GM12873 (cell line): ENCODE results near the gene SPEG.
A peak's percentile ranks its signal among the peaks of the same experiment; 100 is the strongest.

Source experiments
- TF ChIP-seq, protein P1 (sequence below): IDR thresholded peaks from 2 replicates; pipeline ENCODE4 v1.5.1; 2012; ENCODE audit warnings: low read depth, mild to moderate bottlenecking, moderate library complexity, low read length, control low read depth; ENCODE audit not compliant: insufficient read depth; ENCODE audit errors: missing control alignments

Gene SPEG

DNA sequence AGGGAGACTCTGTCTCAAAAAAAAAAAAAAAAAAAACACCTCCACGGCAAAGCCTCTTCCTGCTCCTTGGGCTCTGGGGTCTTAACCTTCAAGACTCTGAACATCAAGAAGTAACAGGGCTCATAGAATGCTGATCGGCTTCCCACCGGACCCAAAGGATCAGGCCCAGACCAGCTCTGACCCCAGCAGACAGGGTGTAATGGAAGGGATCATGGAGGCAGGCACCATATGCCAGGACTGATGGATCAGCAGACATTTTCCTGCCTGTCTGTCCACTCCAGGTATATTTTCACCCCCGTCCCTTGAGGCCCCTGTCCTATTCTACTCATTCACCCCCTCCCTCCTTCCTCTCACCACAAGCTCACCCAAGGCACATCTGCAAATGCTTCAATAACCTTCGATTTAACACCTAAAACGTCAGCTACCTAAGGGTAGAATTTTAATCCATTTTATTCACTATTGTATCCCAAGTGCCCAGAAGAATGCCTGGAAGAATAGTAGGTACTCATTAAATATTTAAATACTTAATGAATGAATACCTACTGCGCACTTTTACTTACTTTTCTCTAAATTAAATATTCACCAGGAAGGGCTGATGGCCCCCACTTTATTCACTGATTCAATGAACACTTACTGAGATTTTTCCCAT is 4.6 kb upstream of the SPEG start:
- TF ChIP-seq, protein P1, sequence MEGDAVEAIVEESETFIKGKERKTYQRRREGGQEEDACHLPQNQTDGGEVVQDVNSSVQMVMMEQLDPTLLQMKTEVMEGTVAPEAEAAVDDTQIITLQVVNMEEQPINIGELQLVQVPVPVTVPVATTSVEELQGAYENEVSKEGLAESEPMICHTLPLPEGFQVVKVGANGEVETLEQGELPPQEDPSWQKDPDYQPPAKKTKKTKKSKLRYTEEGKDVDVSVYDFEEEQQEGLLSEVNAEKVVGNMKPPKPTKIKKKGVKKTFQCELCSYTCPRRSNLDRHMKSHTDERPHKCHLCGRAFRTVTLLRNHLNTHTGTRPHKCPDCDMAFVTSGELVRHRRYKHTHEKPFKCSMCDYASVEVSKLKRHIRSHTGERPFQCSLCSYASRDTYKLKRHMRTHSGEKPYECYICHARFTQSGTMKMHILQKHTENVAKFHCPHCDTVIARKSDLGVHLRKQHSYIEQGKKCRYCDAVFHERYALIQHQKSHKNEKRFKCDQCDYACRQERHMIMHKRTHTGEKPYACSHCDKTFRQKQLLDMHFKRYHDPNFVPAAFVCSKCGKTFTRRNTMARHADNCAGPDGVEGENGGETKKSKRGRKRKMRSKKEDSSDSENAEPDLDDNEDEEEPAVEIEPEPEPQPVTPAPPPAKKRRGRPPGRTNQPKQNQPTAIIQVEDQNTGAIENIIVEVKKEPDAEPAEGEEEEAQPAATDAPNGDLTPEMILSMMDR = no peak

DNA sequence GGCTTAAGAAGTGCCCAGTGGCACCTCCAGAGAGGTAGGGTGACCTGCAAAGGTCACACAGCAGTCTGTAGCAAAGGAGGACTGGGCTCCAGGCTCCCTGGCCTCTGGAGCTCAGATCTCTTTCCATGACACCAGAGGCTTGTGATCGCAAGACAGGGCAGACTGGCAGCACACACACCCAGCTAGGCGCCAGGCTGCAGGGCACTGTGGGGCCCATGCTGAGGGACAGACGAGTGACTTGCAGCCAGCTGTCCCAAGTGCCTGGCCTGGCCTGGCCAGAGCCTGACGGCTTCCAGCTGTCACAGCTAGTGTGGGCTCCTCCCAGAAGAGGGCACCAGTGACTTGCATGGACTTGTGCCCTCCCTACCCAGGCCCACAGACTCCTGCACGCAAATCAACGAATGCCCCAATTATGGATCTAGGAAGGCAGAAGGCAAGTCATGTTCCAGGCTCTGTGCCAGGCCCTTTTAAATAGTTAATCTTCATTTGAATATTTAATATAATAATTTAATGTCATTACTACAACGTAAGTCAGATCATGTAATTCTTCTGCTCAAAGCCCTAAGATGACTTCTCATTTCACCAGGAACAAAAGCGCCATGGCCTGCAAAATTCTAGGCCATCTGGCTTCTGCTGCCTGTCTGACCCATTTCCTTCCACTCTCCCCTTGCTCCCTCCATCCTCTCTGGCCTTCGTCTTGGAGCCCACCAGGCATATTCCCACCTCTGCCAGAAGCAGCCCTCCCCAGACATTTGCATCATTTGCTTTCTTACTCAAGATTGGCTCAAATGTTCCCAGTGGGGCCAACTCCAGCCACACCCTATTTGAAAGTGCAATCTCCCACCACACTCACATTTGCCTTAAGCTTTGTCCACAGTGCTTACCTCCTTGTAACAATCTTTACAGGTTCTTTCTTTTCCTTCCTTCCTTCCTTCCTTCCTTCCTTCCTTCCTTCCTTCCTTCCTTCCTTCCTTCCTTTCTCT is 3.7 kb upstream of the SPEG start:
- TF ChIP-seq, protein P1 = no peak

DNA sequence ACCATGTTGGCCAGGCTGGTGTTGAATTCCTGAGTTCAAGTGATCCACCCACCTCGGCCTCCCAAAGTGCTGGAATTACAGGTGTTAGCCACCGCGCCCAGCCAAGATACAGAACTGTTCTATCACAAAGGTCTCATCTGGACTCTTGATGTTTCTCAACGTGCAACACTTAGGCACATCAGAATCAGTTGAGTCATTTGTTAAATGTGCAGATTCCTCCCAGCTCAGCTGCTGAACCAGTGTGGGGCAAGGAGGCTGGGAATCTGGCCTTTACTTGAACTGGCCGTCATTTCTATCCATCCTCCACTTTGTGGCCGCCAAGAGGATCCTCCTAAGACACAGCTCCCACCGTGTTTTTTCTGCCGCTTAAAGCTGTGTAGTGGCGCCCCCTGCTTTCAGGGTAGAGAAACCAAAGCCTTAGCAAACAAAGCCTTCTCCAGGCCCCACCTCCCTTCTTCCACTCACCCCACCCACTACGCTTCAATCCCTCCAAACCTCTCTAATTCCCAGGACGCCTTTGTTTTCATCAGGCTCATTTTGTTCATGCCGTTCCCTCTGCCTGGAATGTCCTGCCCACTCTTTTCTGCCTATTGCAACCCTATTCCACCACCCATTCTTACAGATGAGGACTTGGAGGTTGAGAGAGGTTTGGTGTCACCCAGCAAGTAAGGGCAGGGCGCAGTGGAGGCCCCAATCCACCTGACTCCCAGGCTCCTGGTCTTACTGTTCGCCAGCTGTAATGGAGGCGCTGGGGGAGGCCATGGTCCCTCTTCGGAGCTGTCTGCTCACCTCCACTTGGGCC is 776 bp upstream of the SPEG start:
- TF ChIP-seq, protein P1 = peak; percentile 42

DNA sequence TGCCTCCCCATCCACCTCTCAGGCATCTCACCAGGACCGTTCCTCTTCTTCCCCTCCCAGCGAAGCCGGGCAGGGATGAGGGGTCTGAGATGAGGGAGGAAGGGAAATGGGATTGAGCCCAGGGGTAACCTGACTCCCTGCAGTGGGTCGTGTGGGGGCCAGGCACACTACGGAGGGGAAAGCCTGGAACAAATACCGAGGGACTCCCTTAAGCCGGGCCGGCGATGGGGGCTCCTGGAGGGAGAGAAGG is 250 bp upstream of the SPEG start:
- TF ChIP-seq, protein P1 = no peak

DNA sequence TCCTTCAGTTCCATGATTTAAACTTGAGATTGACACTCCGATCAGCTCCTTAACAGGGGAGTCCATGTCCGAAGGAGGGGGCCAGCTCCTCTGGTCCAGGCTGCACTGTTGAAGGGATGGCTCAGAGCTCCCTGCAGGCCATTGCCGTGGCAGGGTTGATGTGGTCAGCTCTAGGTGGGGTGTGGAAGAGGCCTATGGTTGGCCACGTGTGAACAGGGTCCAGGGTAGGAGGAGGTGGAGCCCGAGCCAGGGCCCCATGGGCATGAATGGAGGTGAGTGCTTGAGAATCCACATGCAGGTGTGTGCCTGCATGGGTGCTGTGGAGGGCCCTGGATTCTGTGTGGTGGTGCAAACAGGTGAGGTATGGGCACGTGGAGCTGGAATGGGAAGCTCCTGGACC is 1.1 kb downstream of the SPEG start:
- TF ChIP-seq, protein P1 = no peak

DNA sequence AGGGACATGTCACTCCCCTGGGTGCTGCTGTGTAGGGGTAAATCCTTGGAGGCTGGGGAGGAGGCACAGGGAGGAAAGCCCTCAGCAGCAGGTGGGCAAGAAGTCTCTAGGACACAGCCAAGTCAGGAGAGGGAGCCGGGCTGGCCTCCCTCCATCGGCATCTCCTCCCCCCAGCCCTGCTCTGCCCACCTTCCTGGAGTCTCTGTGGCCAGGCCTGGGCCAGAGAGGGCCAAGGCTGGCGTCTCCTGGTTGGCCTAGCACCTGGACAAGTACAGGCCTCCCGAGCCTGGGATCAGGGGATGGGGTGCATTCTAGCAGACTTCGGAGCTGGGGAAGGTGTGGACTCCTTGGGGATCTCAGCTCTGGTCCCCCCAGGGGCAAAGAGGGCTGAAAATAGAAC is 1.8 kb downstream of the SPEG start:
- TF ChIP-seq, protein P1 = no peak

DNA sequence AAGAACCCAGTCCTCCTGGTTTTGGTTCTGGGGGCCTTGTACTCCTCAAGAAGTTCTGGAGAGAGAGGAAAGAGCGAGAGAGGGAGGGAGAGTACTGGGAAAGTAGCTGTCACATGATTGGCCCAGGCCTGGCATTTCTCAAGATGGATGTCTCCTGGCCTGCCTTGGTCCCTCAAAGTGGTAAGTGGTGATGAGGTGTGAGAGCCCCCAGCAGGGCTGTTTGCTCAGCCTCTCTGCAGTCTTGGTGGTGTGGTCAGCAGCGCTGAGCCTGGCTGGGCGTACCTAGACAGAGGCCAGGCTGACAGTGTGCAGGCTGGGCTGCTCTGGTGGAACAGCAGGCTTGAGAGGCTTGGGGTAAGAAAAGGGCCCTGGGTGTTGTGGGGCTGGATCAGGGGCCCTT is 2.5 kb downstream of the SPEG start:
- TF ChIP-seq, protein P1 = no peak
